K562 (cell line): ENCODE data around the gene FPR1. TPM values are rescaled to one million over a fixed set of nuclear protein-coding genes. Genes with fewer than 3 reads are reported as not detected.

Experiments
- ATAC-seq: fragments of 200-7000 bp; cut with Tn5 transposase; 3 replicates; pipeline ENCODE4 v1.9.1; 2020; ENCODE audit warnings: moderate library complexity
- BruUV-seq: library from RNA; stranded (reverse); fragments of 400-500 nt; replicated peaks from 2 replicates; lab custom pipeline; 2021; lab: Mats Ljungman, UMichigan
- CTCF ChIA-PET: fragments of 300-600 bp; formaldehyde crosslinking; extraction: SDS; loops from one replicate; lab custom pipeline; 2021; ENCODE audit warnings: low intra/inter-chr PET ratio; lab: Yijun Ruan, JAX
- POLR2A ChIA-PET: fragments of 300-600, 350-650 bp; sonication (Branson Sonifier 250); formaldehyde crosslinking; extraction: SDS; loops from one replicate; lab custom pipeline; 2021; ENCODE audit warnings: antibody characterized with exemption, inconsistent platforms; lab: Yijun Ruan, JAX
- DNase-seq, 4 experiments: peaks; one replicate each; pipeline versions ENCODE4 v3.0.0 to v3.0.0-alpha.2; 2011 to 2018; ENCODE audit warnings: low spot score in 3 of 4, mixed read lengths in 3 of 4; ENCODE audit errors: extremely low read depth in 1 of 4
- FAIRE-seq: peaks from 2 replicates; lab custom pipeline; 2011; peaks lifted over from hg19 to GRCh38; lab: Jason Lieb, UNC
- H2AFZ ChIP-seq: 2 replicates; pipeline ENCODE4 v1.6.0; 2011; ENCODE audit warnings: low read depth, low read length, control low read depth, inconsistent platforms
- H3K27ac ChIP-seq: fragments of 200-600 bp; 3 replicates; pipeline ENCODE4 v1.8.0; 2011; ENCODE audit warnings: low read depth, mild to moderate bottlenecking, control low read depth, inconsistent platforms, low read length, moderate library complexity, mixed read lengths; ENCODE audit errors: extremely low read depth
- H3K27me3 ChIP-seq, 2 experiments: fragments of 300-600 bp in 1 of 2; 2 replicates in 1 of 2; 3 replicates in 1 of 2; pipeline versions ENCODE4 v1.6.0 to v1.8.0; 2011; ENCODE audit warnings: inconsistent platforms in 2 of 2, low read length in 2 of 2, mild to moderate bottlenecking in 1 of 2, mixed read lengths in 1 of 2, moderate library complexity in 1 of 2; ENCODE audit not compliant: control insufficient read depth in 2 of 2, insufficient read depth in 2 of 2
- H3K36me3 ChIP-seq: fragments of 300-600 bp; 3 replicates; pipeline ENCODE4 v1.8.0; 2011; ENCODE audit warnings: mild to moderate bottlenecking, low read length, inconsistent platforms; ENCODE audit not compliant: control insufficient read depth, insufficient read depth
- H3K4me1 ChIP-seq, 2 experiments: fragments of 200-600 bp in 1 of 2; replicated peaks in 1 of 2; 2 replicates in 1 of 2; 3 replicates in 1 of 2; pipeline versions ENCODE4 v1.5.1 to v1.8.0; 2011; ENCODE audit warnings: inconsistent platforms in 2 of 2, low read length in 2 of 2, mild to moderate bottlenecking in 1 of 2, mixed read lengths in 1 of 2, moderate library complexity in 1 of 2; ENCODE audit not compliant: control insufficient read depth in 2 of 2, insufficient read depth in 2 of 2
- H3K4me2 ChIP-seq: 2 replicates; pipeline ENCODE4 v1.6.1; 2011; ENCODE audit warnings: low read length, control low read depth, inconsistent platforms, mixed read lengths; ENCODE audit not compliant: insufficient read depth
- H3K4me3 ChIP-seq: fragments of 200-600 bp; sonication (generic), shearing (Covaris generic); 2 replicates; pipeline ENCODE4 v1.5.1; 2016; ENCODE audit warnings: control low read depth, inconsistent platforms
- H3K79me2 ChIP-seq: fragments of 200-600 bp; 3 replicates; pipeline ENCODE4 v1.8.0; 2011; ENCODE audit warnings: low read length, inconsistent platforms; ENCODE audit not compliant: control insufficient read depth, insufficient read depth
- H3K9ac ChIP-seq, 2 experiments: 2 replicates each; pipeline versions ENCODE4 v1.6.0 to v1.6.1; 2011; ENCODE audit warnings: low read depth in 2 of 2, low read length in 2 of 2, control low read depth in 1 of 2, inconsistent platforms in 1 of 2, mild to moderate bottlenecking in 1 of 2, mixed read lengths in 1 of 2; ENCODE audit not compliant: insufficient read depth in 1 of 2
- H3K9me1 ChIP-seq: one replicate; pipeline ENCODE4 v1.6.0; 2011; ENCODE audit warnings: inconsistent platforms, mild to moderate bottlenecking, low read length, moderate library complexity; ENCODE audit not compliant: control insufficient read depth, insufficient read depth
- H3K9me3 ChIP-seq: replicated peaks from 2 replicates; pipeline ENCODE4 v1.5.1; 2011; ENCODE audit warnings: low read depth, low read length, inconsistent platforms; ENCODE audit not compliant: control insufficient read depth, insufficient read depth
- H4K20me1 ChIP-seq: replicated peaks from 2 replicates; pipeline ENCODE4 v1.6.1; 2011; ENCODE audit warnings: low read length, inconsistent platforms, mixed read lengths; ENCODE audit not compliant: control insufficient read depth, insufficient read depth
- DDX20 ChIP-seq: fragments of 450-650 bp; IDR thresholded peaks from 2 replicates; pipeline ENCODE4 v1.6.1; 2016; ENCODE audit warnings: missing genetic modification characterization, low read depth, mild to moderate bottlenecking, missing compliant biosample characterization, moderate library complexity
- EP400 ChIP-seq: fragments of 450-650 bp; IDR thresholded peaks from 2 replicates; pipeline ENCODE4 v1.6.1; 2017; ENCODE audit warnings: antibody characterized with exemption, mild to moderate bottlenecking, moderate library complexity
- RAD51 ChIP-seq: fragments of 450-650 bp; IDR thresholded peaks from 2 replicates; pipeline ENCODE4 v1.7.1; 2016; ENCODE audit warnings: low read depth, mild to moderate bottlenecking, borderline replicate concordance
- RNF2 ChIP-seq: sonication (generic); IDR thresholded peaks from 2 replicates; pipeline ENCODE4 v1.6.1; 2016
- THRB ChIP-seq: fragments of 450-650 bp; formaldehyde crosslinking; conservative IDR thresholded peaks from 2 replicates; pipeline ENCODE4 v1.4.0; 2022; ENCODE audit warnings: mild to moderate bottlenecking, missing genetic modification characterization
- TOE1 ChIP-seq, 2 experiments: fragments of 450-650 bp in 1 of 2; sonication (generic) in 1 of 2; formaldehyde crosslinking in 1 of 2; IDR thresholded peaks; 2 replicates each; pipeline versions ENCODE4 v1.7.1 to v1.8.0; 2016 to 2022; ENCODE audit warnings: borderline replicate concordance in 2 of 2, mild to moderate bottlenecking in 2 of 2, antibody characterized with exemption in 1 of 2, inconsistent platforms in 1 of 2, low read depth in 1 of 2, missing genetic modification reagents in 1 of 2, moderate library complexity in 1 of 2
- ZNF197 ChIP-seq: fragments of 200-800 bp; sonication (Bioruptor generic); IDR thresholded peaks from 2 replicates; pipeline ENCODE4 v1.6.1; 2016; ENCODE audit warnings: low read depth, missing genetic modification characterization, missing compliant biosample characterization
- WGBS: fragments of 100-300 bp; shearing (Covaris generic); methylation state at CpG from one replicate; pipeline ENCODE4 v1.1.6; 2016; ENCODE audit warnings: low coverage, mixed read lengths; ENCODE audit not compliant: insufficient coverage; ENCODE audit errors: missing lambda C conversion rate; 5-methylcytosine and 5-hydroxymethylcytosine counted together
- in situ Hi-C: fragments of 300-500 bp; cut with MboI; formaldehyde crosslinking; loops from 4 replicates; pipeline ENCODE4 v1.15.0; 2018; ENCODE audit warnings: inconsistent platforms, mixed read lengths
- intact Hi-C: fragments of 100-400 bp; cut with micrococcal nuclease; formaldehyde crosslinking; loops from 2 replicates; pipeline ENCODE4 v1.14.2; 2022
- polyA plus RNA-seq, 8 experiments: library from polyadenylated mRNA; depleted of rRNA in 4 of 8; stranded (reverse) in 5 of 8; unstranded in 3 of 8; fragments of >200 nt; fragmentation: Nextera tagmentation in 2 of 8; fragmentation: Illumina TruSeq in 1 of 8; extraction: Ambion mirVana in 2 of 8; extraction: Trizol in 1 of 8; gene quantifications; 2 replicates each; pipeline versions ENCODE4 v1.2.1 to v1.2.3, GENCODE V29; 2011 to 2014; ENCODE audit warnings: inconsistent platforms in 1 of 8, missing spikeins in 1 of 8
- total RNA-seq, 7 experiments: library from RNA; depleted of rRNA in 6 of 7; stranded (reverse); fragments of >200 nt in 6 of 7; fragmentation: Illumina TruSeq in 2 of 7; extraction: Trizol in 2 of 7; gene quantifications; 2 replicates each; pipeline versions ENCODE4 v1.2.1 to v1.2.3, GENCODE V29; 2011 to 2021; ENCODE audit warnings: low replicate concordance in 1 of 7
- TF ChIP-seq, protein P1 (sequence below): IDR thresholded peaks from 2 replicates; pipeline ENCODE4 v1.6.1; 2016; ENCODE audit warnings: missing genetic modification characterization, missing compliant biosample characterization
- TF ChIP-seq, protein P2 (sequence below): fragments of 450-650 bp; formaldehyde crosslinking; IDR thresholded peaks from 2 replicates; pipeline ENCODE4 v1.4.0; 2020; ENCODE audit warnings: mild to moderate bottlenecking, mixed read lengths

Gene FPR1
- total and polyA plus RNA-seq, 9 of the 15 experiments (the other 6 are each of a cell fraction or from before 2014, with no cell fraction given), result 0.06 to 0.25 (median 0.14) TPM; not detected in 4

DNA sequence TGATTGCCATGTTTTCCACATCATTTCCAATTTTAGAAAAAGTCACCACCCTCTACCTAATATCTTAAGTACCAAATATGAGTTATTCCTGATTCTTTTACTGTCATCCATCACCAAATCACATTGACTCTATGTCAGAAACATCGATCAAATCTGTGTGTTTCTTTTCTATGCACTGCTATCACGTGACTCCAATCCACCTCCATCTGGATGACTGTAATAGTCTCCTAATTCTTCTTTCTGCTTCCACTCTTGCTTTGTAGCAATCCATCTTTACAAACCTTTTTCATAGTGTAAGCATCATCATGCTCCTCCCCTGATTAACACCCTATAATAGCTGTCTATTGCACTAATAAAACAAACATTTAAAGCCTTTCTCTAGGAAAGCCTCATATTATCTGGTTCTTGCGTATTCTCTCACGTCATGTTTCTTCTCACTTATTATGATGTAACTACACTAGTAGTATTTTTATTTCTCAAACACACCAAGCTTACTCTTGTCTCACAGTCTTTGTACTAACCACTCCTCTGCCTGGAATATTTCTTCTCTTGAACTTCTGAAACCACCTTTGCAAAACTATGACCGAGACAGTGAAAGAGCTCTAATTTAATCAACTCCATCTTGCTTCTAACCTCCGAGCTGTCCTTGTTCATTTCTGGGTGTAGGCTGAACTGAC, 32.6 kb upstream of the FPR1 start:
- Histone ChIP-seq H3K27me3 (no peaks in the 10 kb centered on the region), H4K20me1 (no peaks in the 10 kb centered on the region), H3K27ac (peak overlapping the region; percentile 48; the same call in 1 of the 3 replicates), H3K4me1 (peaks cover 12 to 49% of the 10 kb centered on the region in 2 experiments), H3K79me2 (no peaks in the 10 kb centered on the region), H3K4me2 (no peak overlapping the region), H3K4me3 (no peak overlapping the region), H3K9me1 (no peaks in the 10 kb centered on the region), H3K36me3 (no peaks in the 10 kb centered on the region), H3K9me3 (no peaks in the 10 kb centered on the region), H3K9ac (0 out of 4 replicates have a peak overlapping the region, but pooled peaks of 1 of the 2 experiments have one; percentile 1), H2AFZ (peak overlapping the region; percentile 17; the same call in 1 of the 2 replicates)
- FAIRE-seq (no peak), DNase-seq (no peak), ATAC-seq (no peak)
- BruUV-seq, result no TSS peak
- CTCF ChIA-PET, result interaction anchor here (0.6 to 1.1 kb wide), 2 partner anchors 444 to 446 kb away, joined by 3 read pairs; no protein-coding TSS in a partner anchor
- in situ Hi-C loops (loop anchor here (10.0 kb wide), 1 partner anchor 359 kb away; no protein-coding TSS in a partner anchor), intact Hi-C loops (loop anchor here (2.0 to 10.0 kb wide), 2 partner anchors 17 to 359 kb away; no protein-coding TSS in a partner anchor)
- POLR2A ChIA-PET, result interaction anchor here (0.6 to 1.3 kb wide), 3 partner anchors 15 to 740 kb away, joined by 3 to 4 read pairs (median 3); no protein-coding TSS in a partner anchor
- 36% methylated on average over 6 of the region's 6 CpGs for WGBS
- 0 out of 2 replicates have a peak, but pooled peaks have one; percentile 38 for TF ChIP-seq DDX20 (tag)
- TF ChIP-seq TOE1 (IDR thresholded peaks at IDR 0.05; ENCODE audit: borderline replicate concordance), result peak; percentile 36; the same call in 1 of the 2 replicates
- no peak for TF ChIP-seq TOE1 (CRISPR knock-in tag; IDR thresholded peaks at IDR 0.05; ENCODE audit: borderline replicate concordance, low read depth)
- TF ChIP-seq RAD51, result peak; percentile 64; the same call in 1 of the 2 replicates
- no peak for TF ChIP-seq ZNF197 (CRISPR knock-in tag)
- TF ChIP-seq RNF2, result 0 out of 2 replicates have a peak, but pooled peaks have one; percentile 10
- TF ChIP-seq, protein P1, sequence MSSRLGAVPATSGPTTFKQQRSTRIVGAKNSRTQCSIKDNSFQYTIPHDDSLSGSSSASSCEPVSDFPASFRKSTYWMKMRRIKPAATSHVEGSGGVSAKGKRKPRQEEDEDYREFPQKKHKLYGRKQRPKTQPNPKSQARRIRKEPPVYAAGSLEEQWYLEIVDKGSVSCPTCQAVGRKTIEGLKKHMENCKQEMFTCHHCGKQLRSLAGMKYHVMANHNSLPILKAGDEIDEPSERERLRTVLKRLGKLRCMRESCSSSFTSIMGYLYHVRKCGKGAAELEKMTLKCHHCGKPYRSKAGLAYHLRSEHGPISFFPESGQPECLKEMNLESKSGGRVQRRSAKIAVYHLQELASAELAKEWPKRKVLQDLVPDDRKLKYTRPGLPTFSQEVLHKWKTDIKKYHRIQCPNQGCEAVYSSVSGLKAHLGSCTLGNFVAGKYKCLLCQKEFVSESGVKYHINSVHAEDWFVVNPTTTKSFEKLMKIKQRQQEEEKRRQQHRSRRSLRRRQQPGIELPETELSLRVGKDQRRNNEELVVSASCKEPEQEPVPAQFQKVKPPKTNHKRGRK (tag), result 0 out of 2 replicates have a peak, but pooled peaks have one; percentile 40
- TF ChIP-seq, protein P2, sequence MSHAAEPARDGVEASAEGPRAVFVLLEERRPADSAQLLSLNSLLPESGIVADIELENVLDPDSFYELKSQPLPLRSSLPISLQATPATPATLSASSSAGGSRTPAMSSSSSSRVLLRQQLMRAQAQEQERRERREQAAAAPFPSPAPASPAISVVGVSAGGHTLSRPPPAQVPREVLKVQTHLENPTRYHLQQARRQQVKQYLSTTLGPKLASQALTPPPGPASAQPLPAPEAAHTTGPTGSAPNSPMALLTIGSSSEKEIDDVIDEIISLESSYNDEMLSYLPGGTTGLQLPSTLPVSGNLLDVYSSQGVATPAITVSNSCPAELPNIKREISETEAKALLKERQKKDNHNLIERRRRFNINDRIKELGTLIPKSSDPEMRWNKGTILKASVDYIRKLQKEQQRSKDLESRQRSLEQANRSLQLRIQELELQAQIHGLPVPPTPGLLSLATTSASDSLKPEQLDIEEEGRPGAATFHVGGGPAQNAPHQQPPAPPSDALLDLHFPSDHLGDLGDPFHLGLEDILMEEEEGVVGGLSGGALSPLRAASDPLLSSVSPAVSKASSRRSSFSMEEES (CRISPR knock-in tag), result peak; percentile 95
- TF ChIP-seq EP400, result peak; percentile 9; the same call in 1 of the 2 replicates
- TF ChIP-seq THRB (CRISPR knock-in tag), result no peak
